COLO829 (cell line): ENCODE results near the gene KCTD2.

ENCODE experiments used
- DNase-seq: peaks from one replicate; pipeline ENCODE4 v3.0.0; 2012; ENCODE audit warnings: low spot score

The KCTD2 gene

GRCh38 chr17:75099881-75100595 is 53.0 kb downstream of the KCTD2 start:
- no peak for DNase-seq

- no peak for DNase-seq
These were observed 55.4 kb downstream of the KCTD2 start for GRCh38 chr17:75102385-75102821.

DNA sequence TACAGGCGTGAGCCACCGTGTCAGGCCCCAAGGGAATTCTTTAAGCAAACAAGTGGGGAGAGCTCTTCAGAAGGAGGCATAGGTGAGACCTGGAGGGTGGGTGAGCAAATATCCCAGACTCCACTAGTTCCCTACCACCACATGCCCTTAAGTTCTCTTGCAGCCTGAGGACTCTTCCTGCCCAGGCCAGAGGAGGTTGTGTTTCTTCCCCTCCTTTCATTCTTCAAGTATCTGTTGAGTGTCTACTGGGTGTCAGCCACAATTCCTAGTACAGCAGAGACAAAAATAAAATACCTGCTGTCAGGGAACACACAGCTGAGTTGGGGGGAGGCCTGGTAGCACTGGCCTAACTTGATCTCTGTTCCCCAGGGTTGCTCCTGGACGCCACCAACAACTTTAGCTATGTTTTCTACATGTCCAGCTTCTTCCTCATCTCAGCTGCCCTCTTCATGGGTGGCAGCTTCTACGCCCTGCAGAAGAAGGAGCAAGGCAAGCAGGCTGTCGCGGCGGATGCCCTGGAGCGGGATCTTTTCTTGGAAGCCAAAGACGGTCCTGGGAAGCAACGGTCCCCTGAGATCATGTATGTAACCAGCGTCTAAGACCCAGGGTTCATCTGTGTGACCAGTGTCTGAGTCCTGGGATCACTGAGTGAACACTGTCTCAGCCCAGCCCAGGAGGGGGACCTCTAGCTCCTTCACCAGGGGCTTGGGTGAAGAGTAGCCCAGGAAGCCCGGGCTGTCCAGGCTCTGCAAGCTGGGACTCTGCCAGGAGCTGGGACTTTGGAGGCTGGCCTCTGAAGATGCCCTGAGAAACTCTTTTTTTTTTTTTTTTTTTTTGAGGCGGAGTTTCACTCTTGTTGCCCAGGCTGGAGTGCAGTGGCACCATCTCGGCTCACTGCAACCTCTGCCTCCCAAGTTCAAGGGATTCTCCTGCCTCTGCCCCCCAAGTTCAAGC is 56.9 kb downstream of the KCTD2 start:
- no peak for DNase-seq

GRCh38 chr17:75105126-75106080 is 58.4 kb downstream of the KCTD2 start:
- DNase-seq: no peak

DNA sequence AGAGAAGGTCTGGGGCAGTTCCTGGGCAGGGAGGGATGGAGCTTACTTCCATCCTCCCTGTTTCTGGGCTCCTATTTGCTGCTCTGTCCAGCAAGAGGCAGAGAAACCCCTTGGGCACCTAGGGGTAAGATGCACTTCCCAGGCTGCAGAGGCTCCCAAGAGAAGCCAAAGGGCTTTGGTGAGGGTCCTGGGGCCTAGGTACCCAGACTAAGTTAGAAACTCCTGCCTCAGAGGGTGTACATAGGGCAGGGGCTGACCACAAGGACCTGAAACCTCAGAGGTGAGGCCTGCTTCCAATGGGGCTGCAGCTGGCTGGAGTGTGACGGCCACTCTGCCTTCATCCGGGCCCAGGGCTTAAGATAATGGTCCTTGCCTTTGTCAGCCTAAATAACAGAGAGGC is 61.2 kb downstream of the KCTD2 start:
- no peak for DNase-seq

GRCh38 chr17:75109046-75109406 is 62.0 kb downstream of the KCTD2 start:
- no peak for DNase-seq

DNA sequence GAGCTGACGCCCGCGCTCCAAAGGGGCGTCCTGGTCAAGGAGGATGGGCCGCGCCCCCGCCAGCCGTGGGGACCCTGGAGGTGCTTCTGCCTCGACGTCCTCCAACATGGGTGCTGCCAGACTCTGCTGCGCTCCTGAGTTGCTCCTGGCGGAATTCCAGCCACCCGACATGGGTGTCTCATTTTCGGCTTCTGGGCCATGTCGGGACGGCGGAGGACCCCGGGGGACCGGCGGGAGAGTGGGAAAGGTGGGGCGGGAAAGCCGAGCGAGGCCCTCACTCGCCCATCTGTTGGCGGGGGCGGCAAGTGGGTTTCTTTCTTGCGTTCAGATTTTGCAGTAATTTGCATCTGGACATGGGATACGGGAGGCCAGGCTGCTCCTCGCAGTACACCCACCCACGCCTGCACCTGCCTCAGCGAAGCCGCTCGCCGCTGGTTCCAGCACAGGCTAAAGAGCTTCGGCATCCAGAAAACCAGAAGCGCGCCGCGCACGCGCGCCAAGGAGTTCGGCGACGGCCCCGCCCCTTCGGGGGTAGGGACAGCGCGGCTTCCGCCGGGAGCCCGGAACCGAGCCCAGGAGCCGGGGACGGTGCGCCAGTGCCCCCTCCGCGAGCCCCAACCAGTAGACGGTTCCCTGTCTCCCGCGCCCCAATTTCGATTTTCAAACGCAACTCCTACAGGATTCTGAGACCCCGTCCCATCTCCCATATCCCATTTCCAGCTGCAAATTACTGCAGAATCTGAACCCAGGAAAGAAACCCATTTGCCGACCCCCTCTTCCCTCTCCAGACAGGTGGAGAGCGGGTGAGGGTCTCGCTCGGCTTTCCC is 62.6 kb downstream of the KCTD2 start, which contains the start of gene ARMC7:
ARMC7 (plus strand) TSS at position 563 of the 827 bp plus-strand sequence. CDS start 320 bp downstream, outside the sequence.
- peak; percentile 96 for DNase-seq

- DNase-seq: no peak
These were observed 63.4 kb downstream of the KCTD2 start for GRCh38 chr17:75110234-75110937.

DNA sequence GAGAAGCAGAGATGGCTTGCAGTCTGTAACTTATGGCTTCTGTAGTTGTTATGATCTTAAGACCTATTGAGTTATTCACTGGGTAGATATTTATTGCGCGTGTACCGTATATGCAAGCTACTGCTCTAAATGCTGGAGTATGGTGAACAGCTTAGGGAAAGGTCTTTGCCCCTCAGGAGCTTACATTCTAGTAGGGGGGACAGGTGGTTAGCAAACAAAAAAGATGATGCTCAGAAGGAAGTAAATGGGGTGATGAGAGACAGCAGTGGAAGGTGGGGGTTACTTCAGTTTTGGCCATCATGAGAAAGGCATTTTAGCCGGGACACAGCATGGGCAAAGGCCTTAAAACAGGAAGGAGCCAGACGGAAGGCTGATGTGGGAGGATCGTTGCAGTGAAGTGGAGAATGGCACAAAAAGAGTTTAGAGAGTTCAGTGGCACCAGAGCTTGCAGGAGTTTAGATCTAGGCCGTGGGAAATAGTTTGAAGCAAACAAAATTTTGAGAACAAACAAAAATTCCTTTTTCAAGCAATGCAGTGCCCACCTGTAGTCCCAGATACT is 64.8 kb downstream of the KCTD2 start:
- no peak for DNase-seq

GRCh38 chr17:75113798-75114551 is 67.0 kb downstream of the KCTD2 start:
- peak; percentile 79 for DNase-seq

DNA sequence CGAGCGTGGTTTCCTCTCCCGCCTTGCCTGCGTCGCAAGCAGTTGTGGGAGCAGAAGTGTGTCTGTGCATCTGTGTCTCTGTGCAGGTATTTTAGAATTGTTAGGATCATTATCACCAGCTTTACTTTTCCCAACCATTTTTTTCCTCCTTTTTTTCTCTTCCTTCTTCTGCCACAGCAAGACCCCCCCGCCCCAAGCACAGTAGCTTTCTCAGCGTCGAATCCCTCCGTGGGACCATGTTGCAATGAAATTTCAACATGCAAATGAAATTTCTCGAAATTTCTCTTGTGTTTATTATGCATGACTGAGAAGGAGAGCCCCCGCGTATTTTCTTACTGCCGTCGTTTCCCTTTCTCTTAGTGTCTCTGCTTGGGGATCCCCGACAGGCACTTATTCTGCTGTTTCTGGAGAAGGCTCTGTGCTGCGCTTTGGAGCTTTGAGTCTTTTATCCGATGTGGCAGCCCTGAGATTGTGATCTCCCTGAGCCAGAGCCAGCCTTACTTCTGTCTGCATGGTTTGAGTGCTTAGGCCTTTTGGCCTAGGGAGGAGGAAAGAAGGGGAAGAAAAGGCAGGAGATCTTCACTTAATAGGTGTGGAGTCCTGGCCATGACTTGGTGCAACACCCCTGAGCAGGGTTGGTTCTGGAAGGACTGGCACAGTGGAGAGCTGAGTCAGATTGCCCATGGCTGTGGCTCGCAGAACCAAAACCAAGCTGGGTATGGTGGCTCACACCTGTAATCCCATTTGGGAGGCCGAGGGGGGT is 67.7 kb downstream of the KCTD2 start:
- no peak for DNase-seq
